ENCODE measurements around the gene RAB25.

DNA sequence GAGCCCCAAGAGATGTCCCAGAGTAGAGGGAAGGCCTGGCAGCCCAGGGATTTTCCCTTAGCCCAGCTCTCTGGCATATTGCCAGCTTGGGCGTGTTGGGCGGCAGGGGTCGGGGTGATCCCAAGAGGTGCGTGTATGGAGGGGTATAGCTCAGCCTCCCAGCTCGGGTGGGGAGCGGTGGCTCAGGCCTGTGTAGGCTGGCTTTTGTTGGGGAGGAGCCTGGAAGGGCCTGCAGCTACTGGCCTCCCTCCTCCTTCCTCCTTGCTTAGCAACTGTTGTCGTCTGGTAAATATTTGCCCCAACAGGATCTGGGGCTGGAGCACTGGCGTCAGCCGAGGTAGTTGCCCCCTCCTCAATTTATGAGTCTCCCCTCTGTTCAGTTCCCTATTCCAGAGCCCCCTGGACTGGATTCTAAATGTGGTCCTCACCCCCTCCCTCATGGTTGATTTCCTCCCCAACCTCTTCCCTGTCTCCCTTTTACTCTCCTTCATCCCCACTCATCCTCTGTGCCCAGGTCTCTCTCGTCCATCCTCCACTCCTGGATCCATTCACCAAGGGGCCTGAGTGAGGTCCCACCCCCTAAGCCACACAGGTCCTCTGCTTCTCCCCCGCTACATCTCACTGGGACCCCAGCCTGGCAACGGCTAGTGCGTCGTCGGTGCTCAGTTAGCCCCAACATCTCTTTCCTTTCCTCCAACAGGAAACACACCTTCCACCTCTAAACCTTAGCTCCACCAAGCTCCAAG is 43.3 kb downstream of the RAB25 start:
- TF ChIP-seq, protein P1, sequence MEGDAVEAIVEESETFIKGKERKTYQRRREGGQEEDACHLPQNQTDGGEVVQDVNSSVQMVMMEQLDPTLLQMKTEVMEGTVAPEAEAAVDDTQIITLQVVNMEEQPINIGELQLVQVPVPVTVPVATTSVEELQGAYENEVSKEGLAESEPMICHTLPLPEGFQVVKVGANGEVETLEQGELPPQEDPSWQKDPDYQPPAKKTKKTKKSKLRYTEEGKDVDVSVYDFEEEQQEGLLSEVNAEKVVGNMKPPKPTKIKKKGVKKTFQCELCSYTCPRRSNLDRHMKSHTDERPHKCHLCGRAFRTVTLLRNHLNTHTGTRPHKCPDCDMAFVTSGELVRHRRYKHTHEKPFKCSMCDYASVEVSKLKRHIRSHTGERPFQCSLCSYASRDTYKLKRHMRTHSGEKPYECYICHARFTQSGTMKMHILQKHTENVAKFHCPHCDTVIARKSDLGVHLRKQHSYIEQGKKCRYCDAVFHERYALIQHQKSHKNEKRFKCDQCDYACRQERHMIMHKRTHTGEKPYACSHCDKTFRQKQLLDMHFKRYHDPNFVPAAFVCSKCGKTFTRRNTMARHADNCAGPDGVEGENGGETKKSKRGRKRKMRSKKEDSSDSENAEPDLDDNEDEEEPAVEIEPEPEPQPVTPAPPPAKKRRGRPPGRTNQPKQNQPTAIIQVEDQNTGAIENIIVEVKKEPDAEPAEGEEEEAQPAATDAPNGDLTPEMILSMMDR (IDR thresholded peaks at IDR 0.05; ENCODE audit: poor library complexity, severe bottlenecking) = no peak
- TF ChIP-seq EZH2 (IDR thresholded peaks at IDR 0.05; ENCODE audit: borderline replicate concordance, insufficient read depth, low read length, poor library complexity, severe bottlenecking) = no peak
- TF ChIP-seq TAF1 (IDR thresholded peaks at IDR 0.05; ENCODE audit: low read depth) = no peak
- no peak for TF ChIP-seq RAD21 (conservative IDR thresholded peaks at IDR 0.05)
- TF ChIP-seq EP300 (conservative IDR thresholded peaks at IDR 0.05; ENCODE audit: poor library complexity, severe bottlenecking) = no peak
